ENCODE measurements around the gene ANP32A. TPM values are rescaled to one million over a fixed set of nuclear protein-coding genes. Genes with fewer than 3 reads are reported as not detected.

ANP32A gene
- polyA plus RNA-seq, 1 donor (not counting 4 experiments of a cell fraction or from before 2014, with no cell fraction given), result 93.6 TPM

GRCh38 chr15:68781217-68781616 is 39.5 kb downstream of the ANP32A start:
- no peak for TF ChIP-seq CTCF (optimal IDR thresholded peaks at IDR 0.05 in 1 of 3, IDR thresholded peaks at IDR 0.05 in 1 of 3, conservative IDR thresholded peaks at IDR 0.05 in 1 of 3; ENCODE audit: extremely low read depth in 1 of 3, insufficient read depth in 2 of 3, low read length in 3 of 3)
- no peak for TF ChIP-seq EZH2 (IDR thresholded peaks at IDR 0.05; ENCODE audit: low read length)
- H3K9ac ChIP-seq (ENCODE audit: control insufficient read depth, extremely low read depth, insufficient read depth, low read length), result no peak overlapping the region
- no peak overlapping the region for H3K27ac ChIP-seq (ENCODE audit: control insufficient read depth, insufficient read depth, low read length)
- H3K4me3 ChIP-seq (ENCODE audit: control insufficient read depth in 2 of 3, extremely low read depth in 1 of 3, insufficient read depth in 2 of 3, low read depth in 1 of 3, low read length in 3 of 3), result no peak overlapping the region
- no peaks in the 10 kb centered on the region for H3K9me1 ChIP-seq (ENCODE audit: control insufficient read depth, extremely low read depth, insufficient read depth, low read length)
- no peak overlapping the region for H3K4me2 ChIP-seq (ENCODE audit: control insufficient read depth, extremely low read depth, insufficient read depth, low read depth, low read length)
- H3K36me3 ChIP-seq (ENCODE audit: control insufficient read depth in 2 of 2, extremely low read depth in 1 of 2, insufficient read depth in 2 of 2, low read length in 2 of 2), result peaks cover 29 to 35% of the 10 kb centered on the region in 2 experiments
- FAIRE-seq (no peak), DNase-seq (ENCODE audit: low read depth, low spot score) (no peak)
- dilution Hi-C loops (cut with MboI; ENCODE audit: extremely low pct_ligation_motif_present, low sequenced_read_pairs), result no loop called here
- H4K20me1 ChIP-seq (ENCODE audit: control insufficient read depth, extremely low read depth, insufficient read depth, low read length), result no peaks in the 10 kb centered on the region
- H3K9me3 ChIP-seq (ENCODE audit: control insufficient read depth, low read depth, low read length), result no peaks in the 10 kb centered on the region
- H3K4me1 ChIP-seq (ENCODE audit: control insufficient read depth, extremely low read depth, insufficient read depth, low read length), result no peaks in the 10 kb centered on the region
- H3K79me2 ChIP-seq (ENCODE audit: control insufficient read depth, insufficient read depth, low read length), result no peaks in the 10 kb centered on the region
- no peak overlapping the region for H2AFZ ChIP-seq (ENCODE audit: control insufficient read depth, low read length)
- H3K27me3 ChIP-seq (ENCODE audit: control insufficient read depth, extremely low read depth, insufficient read depth, low read length), result no peaks in the 10 kb centered on the region

DNA sequence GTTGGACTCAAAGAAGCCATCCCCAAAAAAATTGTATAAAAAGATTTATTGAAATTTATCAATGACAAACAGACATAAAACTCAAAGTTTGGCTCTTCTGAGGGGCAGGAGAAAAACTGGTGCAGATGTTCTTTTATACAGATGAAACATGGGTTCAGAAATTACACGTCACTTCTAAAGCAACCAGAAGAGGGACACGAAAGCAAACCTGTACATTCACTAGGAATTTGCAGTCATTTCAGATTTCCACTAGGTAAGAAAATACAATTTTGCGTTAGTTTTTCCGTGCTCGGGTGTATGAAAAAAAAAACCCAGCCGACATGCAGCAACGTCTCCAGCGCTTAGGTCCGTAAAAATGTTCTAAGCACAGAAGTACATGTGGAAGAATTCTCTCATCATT is 41.8 kb downstream of the ANP32A start:
- no peak overlapping the region for H3K9ac ChIP-seq (ENCODE audit: control insufficient read depth, extremely low read depth, insufficient read depth, low read length)
- H3K4me3 ChIP-seq (ENCODE audit: control insufficient read depth in 2 of 3, extremely low read depth in 1 of 3, insufficient read depth in 2 of 3, low read depth in 1 of 3, low read length in 3 of 3), result no peak overlapping the region
- H3K4me1 ChIP-seq (ENCODE audit: control insufficient read depth, extremely low read depth, insufficient read depth, low read length), result no peaks in the 10 kb centered on the region
- dilution Hi-C loops (cut with MboI; ENCODE audit: extremely low pct_ligation_motif_present, low sequenced_read_pairs), result no loop called here
- H4K20me1 ChIP-seq (ENCODE audit: control insufficient read depth, extremely low read depth, insufficient read depth, low read length), result no peaks in the 10 kb centered on the region
- no peak overlapping the region for H3K4me2 ChIP-seq (ENCODE audit: control insufficient read depth, extremely low read depth, insufficient read depth, low read depth, low read length)
- no peak for DNase-seq (ENCODE audit: low read depth, low spot score)
- no peaks in the 10 kb centered on the region for H3K27me3 ChIP-seq (ENCODE audit: control insufficient read depth, extremely low read depth, insufficient read depth, low read length)
- no peaks in the 10 kb centered on the region for H3K9me3 ChIP-seq (ENCODE audit: control insufficient read depth, low read depth, low read length)
- peaks cover 24 to 35% of the 10 kb centered on the region in 2 experiments for H3K36me3 ChIP-seq (ENCODE audit: control insufficient read depth in 2 of 2, extremely low read depth in 1 of 2, insufficient read depth in 2 of 2, low read length in 2 of 2)
- no peak overlapping the region for H3K27ac ChIP-seq (ENCODE audit: control insufficient read depth, insufficient read depth, low read length)
- no peak overlapping the region for H2AFZ ChIP-seq (ENCODE audit: control insufficient read depth, low read length)
- no peaks in the 10 kb centered on the region for H3K9me1 ChIP-seq (ENCODE audit: control insufficient read depth, extremely low read depth, insufficient read depth, low read length)
- no peak for FAIRE-seq
- no peak for TF ChIP-seq EZH2 (IDR thresholded peaks at IDR 0.05; ENCODE audit: low read length)
- TF ChIP-seq CTCF (optimal IDR thresholded peaks at IDR 0.05 in 1 of 3, IDR thresholded peaks at IDR 0.05 in 1 of 3, conservative IDR thresholded peaks at IDR 0.05 in 1 of 3; ENCODE audit: extremely low read depth in 1 of 3, insufficient read depth in 2 of 3, low read length in 3 of 3), result no peak
- no peaks in the 10 kb centered on the region for H3K79me2 ChIP-seq (ENCODE audit: control insufficient read depth, insufficient read depth, low read length)
